ENCODE measurements around the gene CDH1.
A peak's percentile ranks its signal among the peaks of the same experiment; 100 is the strongest.

The CDH1 gene

GRCh38 chr16:68732042-68732680 lies 4.9 kb upstream of the CDH1 start:
- DNase-seq (ENCODE audit: low spot score): peak; percentile 79

GRCh38 chr16:68732741-68733399 lies 4.2 kb upstream of the CDH1 start:
- no peak for DNase-seq (ENCODE audit: low spot score)

- DNase-seq (ENCODE audit: low spot score): no peak
Observed at GRCh38 chr16:68733570-68733969, 3.5 kb upstream of the CDH1 start.

DNA sequence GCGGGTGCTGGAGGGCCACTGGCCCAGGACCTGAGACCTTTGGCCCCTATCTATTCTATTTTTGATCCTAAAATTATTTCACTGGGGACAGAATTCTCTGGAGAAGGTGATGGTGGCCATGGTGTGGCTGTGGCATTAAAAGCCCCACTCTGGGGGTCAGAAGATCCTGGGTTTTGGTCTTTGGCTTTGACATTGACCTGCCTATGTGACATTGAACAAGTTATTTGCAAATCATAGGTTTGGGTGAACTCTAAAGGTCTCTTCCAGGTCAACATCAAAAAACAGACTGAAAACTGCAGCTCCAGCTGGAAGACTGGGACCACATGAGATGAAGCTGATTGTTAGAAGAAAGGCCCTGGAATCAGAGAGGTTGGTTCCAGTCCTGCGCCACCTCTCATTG lies 2.3 kb upstream of the CDH1 start:
- DNase-seq (ENCODE audit: low spot score): no peak

GRCh38 chr16:68736561-68736960 lies 531 bp upstream of the CDH1 start:
- no peak for DNase-seq (ENCODE audit: low spot score)

GRCh38 chr16:68737730-68738629 lies 888 bp downstream of the CDH1 start:
- DNase-seq (ENCODE audit: low spot score): peak; percentile 56

GRCh38 chr16:68739964-68740627 lies 3.0 kb downstream of the CDH1 start:
- peak; percentile 87 for DNase-seq (ENCODE audit: low spot score)

DNA sequence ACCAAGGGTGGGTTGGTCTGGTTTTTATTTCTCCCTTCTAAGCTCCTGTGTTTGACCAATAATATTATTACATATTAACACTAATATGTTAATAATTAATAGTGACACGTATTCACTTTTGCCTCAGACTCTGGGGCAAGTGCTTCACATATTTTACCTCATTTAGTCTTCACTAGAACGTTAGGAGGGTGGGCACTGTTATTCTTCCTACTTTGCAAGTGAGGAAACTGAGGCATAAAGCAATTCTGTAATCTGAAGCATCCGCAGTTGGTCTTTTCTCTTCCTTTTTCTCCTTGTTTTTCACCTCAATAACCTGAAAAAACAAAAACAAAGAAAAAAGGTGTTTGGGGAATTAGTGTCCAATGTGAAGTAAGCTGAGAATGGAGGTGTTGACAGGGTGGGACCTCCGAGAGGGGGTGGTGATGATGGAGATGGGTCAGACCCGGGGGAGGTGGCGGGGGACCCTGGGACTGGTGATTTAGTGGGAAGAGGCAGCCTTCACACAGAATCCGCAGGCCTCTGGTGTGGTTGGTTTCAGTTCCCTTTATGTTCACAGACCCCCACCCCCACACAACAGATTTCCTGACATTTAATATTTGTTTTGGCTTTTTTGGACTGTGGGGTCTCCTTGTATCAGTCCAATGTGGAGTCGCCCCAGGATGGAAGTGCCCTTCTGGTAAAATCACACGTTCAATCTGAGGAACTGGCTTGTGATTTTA lies 3.7 kb downstream of the CDH1 start:
- no peak for DNase-seq (ENCODE audit: low spot score)

GRCh38 chr16:68743664-68744063 lies 6.6 kb downstream of the CDH1 start:
- no peak for DNase-seq (ENCODE audit: low spot score)

DNA sequence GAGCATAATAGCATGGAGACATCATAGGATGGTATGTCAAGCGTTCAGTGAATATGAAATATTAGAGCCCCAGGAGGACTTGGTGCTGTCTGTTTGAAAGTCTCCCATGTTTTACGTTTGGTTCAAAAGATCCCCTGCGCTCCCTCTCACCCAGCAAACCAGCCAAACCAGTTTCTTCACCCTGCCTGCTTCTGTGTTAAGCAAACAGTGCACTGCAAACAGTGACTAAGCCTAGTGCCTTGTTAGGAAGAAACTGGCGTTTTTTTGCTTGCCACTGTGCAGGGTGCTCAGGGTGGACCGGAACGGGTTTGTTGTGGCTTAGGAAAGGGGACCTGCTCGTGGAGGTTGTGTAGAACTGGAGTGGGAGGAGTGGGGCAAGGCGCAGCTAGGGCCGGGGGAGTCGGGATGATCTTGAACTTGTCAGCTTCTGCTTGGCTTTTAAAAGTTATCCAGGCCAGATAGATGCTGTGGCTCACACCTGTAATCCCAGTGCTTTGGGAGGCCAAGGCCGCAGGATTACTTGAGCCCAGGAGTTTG lies 7.7 kb downstream of the CDH1 start:
- peak; percentile 82 for DNase-seq (ENCODE audit: low spot score)

- peak; percentile 73 for DNase-seq (ENCODE audit: low spot score)
Observed at GRCh38 chr16:68746951-68747350, 9.9 kb downstream of the CDH1 start.

- no peak for DNase-seq (ENCODE audit: low spot score)
Observed at GRCh38 chr16:68749432-68749831, 12.3 kb downstream of the CDH1 start.

GRCh38 chr16:68750193-68750695 lies 13.2 kb downstream of the CDH1 start:
- DNase-seq (ENCODE audit: low spot score): no peak

GRCh38 chr16:68751160-68751559 lies 14.1 kb downstream of the CDH1 start:
- no peak for DNase-seq (ENCODE audit: low spot score)

DNA sequence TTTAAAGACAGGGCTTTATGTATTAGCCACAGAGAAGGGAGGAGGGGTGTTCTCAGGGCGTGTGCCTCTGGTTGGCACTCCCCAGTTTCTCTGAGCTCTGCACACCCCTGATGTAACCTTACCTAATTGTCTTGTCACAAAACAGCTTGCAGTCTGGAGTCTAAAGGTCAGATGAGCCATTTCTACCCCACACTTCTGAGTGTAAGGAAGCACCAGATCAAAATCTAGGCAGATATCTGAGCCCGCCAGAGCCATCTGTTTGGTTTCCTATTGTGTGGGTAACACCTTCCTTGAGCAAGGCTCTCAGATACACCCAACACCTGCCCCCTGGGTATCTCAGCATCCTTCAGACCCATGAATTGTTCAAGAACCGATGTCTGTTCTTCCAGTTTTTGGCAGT lies 15.5 kb downstream of the CDH1 start:
- no peak for DNase-seq (ENCODE audit: low spot score)

- DNase-seq (ENCODE audit: low spot score): peak; percentile 95
Observed at GRCh38 chr16:68754084-68754792, 17.1 kb downstream of the CDH1 start.

- peak; percentile 98 for DNase-seq (ENCODE audit: low spot score)
Observed at GRCh38 chr16:68756239-68756915, 19.3 kb downstream of the CDH1 start.

DNA sequence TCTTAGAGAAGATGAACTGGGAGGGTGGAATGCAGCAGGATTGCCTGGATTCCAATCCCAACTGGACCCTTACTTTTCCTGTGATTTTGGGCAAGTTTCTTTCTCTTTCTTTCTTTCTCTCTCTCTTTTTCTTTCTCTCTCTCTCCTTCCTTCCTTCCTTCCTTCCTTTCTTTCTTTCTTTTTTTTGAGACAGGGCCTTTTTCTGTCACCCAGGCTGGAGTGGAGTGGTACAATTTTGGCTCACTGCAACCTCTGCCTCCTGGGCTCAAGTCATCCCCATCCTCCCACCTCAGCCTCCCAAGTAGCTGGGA lies 20.5 kb downstream of the CDH1 start:
- no peak for DNase-seq (ENCODE audit: low spot score)

DNA sequence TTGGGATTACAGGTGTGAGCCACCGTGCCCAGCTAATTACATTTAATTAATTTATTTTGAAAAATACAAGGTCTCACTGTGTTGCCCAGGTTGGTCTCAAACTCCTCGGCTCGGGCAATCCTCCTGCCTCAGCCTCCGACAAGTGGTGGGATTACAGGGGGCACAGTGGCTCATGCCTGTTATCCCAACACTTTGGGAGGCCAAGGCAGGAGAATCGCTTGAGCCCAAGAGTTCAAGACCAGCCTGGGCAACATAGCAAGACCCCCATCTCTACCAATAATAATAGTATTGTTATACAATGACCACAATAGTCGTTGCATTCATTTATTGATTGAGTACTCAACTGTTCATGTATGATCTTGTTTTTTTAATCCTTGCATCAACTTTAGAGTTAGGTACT lies 22.0 kb downstream of the CDH1 start:
- DNase-seq (ENCODE audit: low spot score): no peak

- DNase-seq (ENCODE audit: low spot score): peak; percentile 93
Observed at GRCh38 chr16:68760671-68761275, 23.7 kb downstream of the CDH1 start.
